Kidney (tissue), 14 donors: ENCODE results near the gene ZNF565. TPM values are rescaled to one million over a fixed set of nuclear protein-coding genes. Genes with fewer than 3 reads are reported as not detected.

ENCODE experiments used
- DNase-seq, 5 donors: peaks; one replicate each; pipeline ENCODE4 v3.0.0-alpha.2; 2013 to 2020
- FAIRE-seq: peaks from 2 replicates; lab custom pipeline; 2012; peaks lifted over from hg19 to GRCh38; lab: Jason Lieb, UNC
- H3K27ac ChIP-seq, 2 donors: one replicate each; pipeline ENCODE4 v1.7.0; 2013; ENCODE audit warnings: low read depth in 2 of 2, low read length in 2 of 2, inconsistent platforms in 1 of 2
- H3K27me3 ChIP-seq: one replicate; pipeline ENCODE4 v1.7.1; 2013; ENCODE audit warnings: low read length, inconsistent platforms; ENCODE audit not compliant: control insufficient read depth, insufficient read depth
- H3K36me3 ChIP-seq, 3 donors: one replicate each; pipeline versions ENCODE4 v1.7.0 to v1.7.1; 2013; ENCODE audit warnings: low read length in 3 of 3, control low read depth in 1 of 3, inconsistent platforms in 1 of 3; ENCODE audit not compliant: insufficient read depth in 3 of 3, control insufficient read depth in 2 of 3
- H3K4me1 ChIP-seq, 3 donors: one replicate each; pipeline versions ENCODE4 v1.7.0 to v1.7.1; 2013; ENCODE audit warnings: low read length in 3 of 3, inconsistent platforms in 1 of 3, low read depth in 1 of 3; ENCODE audit not compliant: control insufficient read depth in 2 of 3, insufficient read depth in 2 of 3
- H3K4me3 ChIP-seq, 3 donors: one replicate each; pipeline versions ENCODE4 v1.7.0 to v1.8.1; 2013; ENCODE audit warnings: low read length in 3 of 3, control low read depth in 1 of 3, inconsistent platforms in 1 of 3
- H3K9ac ChIP-seq, 3 donors: one replicate each; pipeline versions ENCODE4 v1.7.0 to v1.7.1; 2013; ENCODE audit warnings: low read length in 3 of 3, control low read depth in 1 of 3, inconsistent platforms in 1 of 3
- H3K9me3 ChIP-seq, 3 donors: one replicate each; pipeline versions ENCODE4 v1.7.0 to v1.7.1; 2013; ENCODE audit warnings: low read length in 3 of 3, control low read depth in 1 of 3, inconsistent platforms in 1 of 3; ENCODE audit not compliant: control insufficient read depth in 2 of 3, insufficient read depth in 1 of 3
- CTCF ChIP-seq: IDR thresholded peaks from 3 replicates; pipeline ENCODE4 v1.5.1; 2012; ENCODE audit warnings: mild to moderate bottlenecking, moderate library complexity, borderline replicate concordance; ENCODE audit not compliant: insufficient read depth; ENCODE audit errors: extremely low read depth
- intact Hi-C: fragments of 100-400 bp; cut with DNase I; formaldehyde crosslinking; loops from one replicate; pipeline ENCODE4 v1.11.1; 2022
- polyA plus RNA-seq: library from polyadenylated mRNA; stranded (reverse); fragments of 350-450 nt; fragmentation: Illumina TruSeq; extraction: RNeasy Lipid Tissue Mini Kit (QIAGEN cat#74804); gene quantifications from one replicate; pipeline ENCODE4 v1.2.3, GENCODE V29; 2014; ENCODE audit warnings: low read depth, low replicate concordance; ENCODE audit not compliant: insufficient read depth
- total RNA-seq: library from RNA; stranded (reverse); fragmentation: NEBNext Ultra II Directional; extraction: Animal tissue kit (Norgen Biotek cat#: 25700); gene quantifications from one replicate; pipeline ENCODE4 v1.2.1, GENCODE V29; 2021
- donor health status: control.
- donor health status: control.
- donor health status: control.
- donor health status: control.
- donor health status: control.
- donor health status: DM: yes; HTN: yes; CAD: no.
- donor health status: Normal renal cell carcinoma (clear cell type).

ZNF565 gene
- total and polyA plus RNA-seq, 2 donors from 2014 or later, result 1.5 to 4.6 TPM

GRCh38 chr19:36149673-36150406, 64.6 kb downstream of the ZNF565 start:
- no peaks in the 10 kb centered on the region for H3K4me1 ChIP-seq
- H3K4me3 ChIP-seq, result no peak overlapping the region
- peak in 1 of 5 donors; percentile 74 for DNase-seq
- peaks cover 13 to 39% (median 23%) of the 10 kb centered on the region in 3 donors for H3K36me3 ChIP-seq
- no peak for FAIRE-seq
- TF ChIP-seq CTCF, result no peak
- H3K27ac ChIP-seq, result no peak overlapping the region
- no peaks in the 10 kb centered on the region for H3K9me3 ChIP-seq
- H3K9ac ChIP-seq, result no peak overlapping the region
- intact Hi-C loops, result no loop called here
- no peaks in the 10 kb centered on the region for H3K27me3 ChIP-seq

- H3K27me3 ChIP-seq, result no peaks in the 10 kb centered on the region
- H3K27ac ChIP-seq, result no peak overlapping the region
- no peak overlapping the region for H3K4me3 ChIP-seq
- no peak for FAIRE-seq
- peaks cover 22 to 52% (median 35%) of the 10 kb centered on the region in 3 donors for H3K36me3 ChIP-seq
- no peak for DNase-seq
- no peaks in the 10 kb centered on the region for H3K9me3 ChIP-seq
- peaks cover 0 to 5% (median 0%) of the 10 kb centered on the region in 3 donors for H3K4me1 ChIP-seq
- TF ChIP-seq CTCF, result no peak
- intact Hi-C loops, result no loop called here
- no peak overlapping the region for H3K9ac ChIP-seq
Measured at GRCh38 chr19:36144624-36145023, 69.8 kb downstream of the ZNF565 start.

GRCh38 chr19:36142496-36142895, 72.0 kb downstream of the ZNF565 start:
- Histone ChIP-seq H3K4me1 (peaks cover 0 to 5% (median 0%) of the 10 kb centered on the region in 3 donors), H3K27ac (no peak overlapping the region), H3K36me3 (peaks cover 22 to 37% (median 28%) of the 10 kb centered on the region in 3 donors), H3K9ac (no peak overlapping the region), H3K9me3 (no peaks in the 10 kb centered on the region), H3K27me3 (no peaks in the 10 kb centered on the region), H3K4me3 (no peak overlapping the region)
- DNase-seq (no peak), FAIRE-seq (no peak)
- TF ChIP-seq CTCF, result no peak
- intact Hi-C loops, result no loop called here

GRCh38 chr19:36142046-36142445, 72.4 kb downstream of the ZNF565 start:
- Histone ChIP-seq H3K9me3 (no peaks in the 10 kb centered on the region), H3K27me3 (no peaks in the 10 kb centered on the region), H3K36me3 (peaks cover 20 to 34% (median 25%) of the 10 kb centered on the region in 3 donors), H3K4me1 (peaks cover 0 to 5% (median 1%) of the 10 kb centered on the region in 3 donors), H3K9ac (no peak overlapping the region), H3K4me3 (no peak overlapping the region), H3K27ac (no peak overlapping the region)
- intact Hi-C loops, result no loop called here
- DNase-seq (peak in 1 of 5 donors; percentile 67), FAIRE-seq (no peak)
- TF ChIP-seq CTCF, result no peak
